GM21381 (cell line): Measurements from ENCODE around the gene XYLT1.

Experiments
- ATAC-seq: cut with Tn5 transposase; IDR thresholded peaks from one replicate; pipeline ENCODE4 v1.9.1; 2021; ENCODE audit warnings: mild to moderate bottlenecking, moderate library complexity; ENCODE audit not compliant: unreplicated experiment

The XYLT1 gene

GRCh38 chr16:17377360-17378324 is 93.1 kb downstream of the XYLT1 start:
- ATAC-seq, result no peak

DNA sequence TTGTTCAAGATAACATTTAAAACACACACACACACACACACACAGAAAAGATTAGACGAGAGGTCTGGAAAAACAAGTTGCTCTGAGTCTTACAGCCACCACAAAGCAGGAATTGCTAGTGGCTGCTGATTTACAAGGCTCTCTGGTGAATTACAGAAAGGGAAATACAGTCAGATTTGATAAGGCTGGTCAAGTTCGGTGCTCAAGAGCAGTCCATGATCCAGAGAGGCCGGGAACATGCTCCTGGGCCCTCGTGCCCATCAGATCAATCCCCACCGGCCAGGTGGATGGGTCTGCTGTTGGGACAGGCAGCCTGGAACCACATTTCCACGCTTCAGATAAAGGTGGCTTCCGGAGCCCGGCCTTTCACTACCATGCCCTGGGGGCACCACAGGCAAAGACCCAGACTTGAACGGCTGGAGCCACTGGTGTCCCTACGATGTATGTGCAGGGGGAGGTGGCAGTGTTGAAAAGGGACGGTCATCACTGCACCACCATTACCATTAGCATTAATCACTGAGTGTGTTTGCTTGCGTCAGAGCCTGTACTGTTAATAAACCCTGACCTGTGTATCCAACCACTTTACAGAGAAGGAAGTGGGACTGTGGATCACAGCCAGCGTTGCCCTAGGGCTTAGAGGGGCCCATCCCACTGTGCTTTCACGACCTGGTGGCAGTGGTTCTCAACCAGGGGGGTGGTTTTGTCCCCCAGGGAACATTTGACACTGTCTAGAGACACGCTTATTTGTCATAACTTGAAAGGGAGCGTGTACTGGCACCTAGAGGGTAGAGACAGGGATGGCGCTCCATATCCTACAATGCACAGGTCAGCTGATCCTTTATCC is 95.1 kb downstream of the XYLT1 start:
- no peak for ATAC-seq

GRCh38 chr16:17374668-17375255 is 96.0 kb downstream of the XYLT1 start:
- ATAC-seq, result no peak

- ATAC-seq, result no peak
These were observed 97.2 kb downstream of the XYLT1 start for GRCh38 chr16:17373533-17373932.

DNA sequence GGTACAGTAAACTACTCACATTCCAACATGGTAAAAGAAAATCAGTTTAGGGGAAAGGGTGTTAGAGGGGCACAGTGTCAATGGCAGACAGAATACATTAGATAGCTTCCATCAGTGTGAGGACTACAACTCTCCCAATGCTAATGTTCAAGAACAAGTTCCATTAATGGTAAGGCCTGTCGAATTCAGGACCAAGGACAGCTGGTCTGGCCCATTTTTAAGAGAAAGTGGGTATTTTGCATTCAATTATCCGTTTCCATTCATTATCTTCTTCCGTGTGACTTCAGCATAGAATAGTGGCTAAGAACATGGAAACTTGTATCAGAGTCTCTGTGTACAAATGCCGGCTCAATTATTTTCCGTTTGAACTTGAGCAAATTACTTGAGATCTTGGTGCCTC is 98.4 kb downstream of the XYLT1 start:
- no peak for ATAC-seq

DNA sequence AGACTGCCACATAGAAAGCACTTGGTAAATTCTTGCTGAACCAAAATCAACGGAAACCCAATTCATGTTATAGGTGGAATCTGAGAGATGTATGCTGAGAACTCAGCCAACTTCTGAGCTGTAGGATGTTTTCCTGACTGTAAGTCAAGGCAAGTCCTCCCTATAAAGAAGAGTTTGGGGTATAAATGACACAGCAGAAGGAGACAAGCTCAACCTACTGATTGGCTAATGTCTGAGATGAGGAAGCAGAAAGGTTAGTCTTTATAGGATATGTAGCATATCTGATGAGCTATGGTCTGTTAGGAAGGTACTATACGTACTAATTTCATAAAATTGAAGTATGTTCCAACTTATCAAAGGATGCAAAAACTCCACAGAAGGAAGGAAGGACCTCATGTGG is 99.5 kb downstream of the XYLT1 start:
- ATAC-seq, result no peak

GRCh38 chr16:17370731-17371285 is 100.0 kb downstream of the XYLT1 start:
- ATAC-seq, result no peak

DNA sequence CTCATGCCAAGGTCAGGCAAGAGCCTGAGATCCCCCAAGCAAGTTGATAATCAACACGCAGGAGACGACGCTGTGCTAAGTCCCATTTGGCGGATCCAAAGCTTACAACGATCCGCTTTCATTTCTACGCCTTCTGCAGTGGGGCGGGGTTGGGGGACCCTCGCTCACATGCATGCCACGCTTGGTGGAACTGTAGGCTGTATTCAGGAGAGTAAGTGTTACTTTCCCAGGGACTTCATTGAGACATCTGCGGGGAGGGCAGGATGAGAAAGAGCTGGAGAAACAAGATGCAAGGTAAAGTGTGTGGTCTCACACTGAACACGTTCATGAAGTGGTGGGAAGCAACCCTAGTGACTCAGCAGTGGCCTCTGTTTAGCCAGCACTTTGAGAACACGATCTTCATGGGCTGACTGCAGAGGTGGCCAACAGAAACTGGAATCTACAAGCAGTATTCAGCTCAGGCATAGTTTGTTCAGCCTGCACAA is 100.5 kb downstream of the XYLT1 start:
- no peak for ATAC-seq

DNA sequence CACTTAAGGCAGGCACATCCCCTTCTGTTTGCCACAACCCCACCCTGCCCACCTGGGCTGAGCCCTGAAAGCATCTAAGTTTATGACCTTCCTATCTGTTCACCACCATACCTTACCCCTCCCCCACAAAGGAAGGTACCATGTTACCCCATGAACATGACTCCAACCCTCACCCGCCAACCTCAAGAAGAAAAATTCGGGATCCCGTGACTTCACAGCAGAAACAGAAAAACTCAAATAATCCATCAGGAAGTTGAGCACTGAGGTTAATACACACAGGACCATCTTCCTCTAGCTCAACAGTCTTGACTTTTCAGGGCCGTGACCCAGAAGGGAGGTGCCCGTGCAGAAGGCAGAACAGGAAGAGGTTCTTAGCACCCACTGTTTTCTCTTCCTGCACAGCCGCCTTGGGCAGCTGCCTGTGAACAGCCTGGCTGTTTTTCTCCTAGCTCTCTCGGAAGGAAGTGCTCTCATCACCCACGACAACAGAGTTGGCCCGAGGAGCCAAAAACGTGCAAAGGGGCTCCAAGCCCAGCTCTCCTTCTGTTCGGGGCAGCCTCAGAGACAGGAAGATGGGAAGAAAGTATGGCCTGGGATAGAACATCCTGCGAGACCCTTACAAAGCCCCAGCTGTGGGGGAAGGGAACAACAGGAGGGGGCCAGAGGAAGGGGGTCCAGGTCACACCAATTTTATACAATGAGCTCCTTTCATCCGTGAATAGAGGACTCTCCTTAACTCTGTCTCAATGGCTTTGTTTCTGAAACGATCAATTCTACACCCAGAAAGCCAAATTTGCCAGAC is 101.1 kb downstream of the XYLT1 start:
- ATAC-seq, result peak; percentile 91

DNA sequence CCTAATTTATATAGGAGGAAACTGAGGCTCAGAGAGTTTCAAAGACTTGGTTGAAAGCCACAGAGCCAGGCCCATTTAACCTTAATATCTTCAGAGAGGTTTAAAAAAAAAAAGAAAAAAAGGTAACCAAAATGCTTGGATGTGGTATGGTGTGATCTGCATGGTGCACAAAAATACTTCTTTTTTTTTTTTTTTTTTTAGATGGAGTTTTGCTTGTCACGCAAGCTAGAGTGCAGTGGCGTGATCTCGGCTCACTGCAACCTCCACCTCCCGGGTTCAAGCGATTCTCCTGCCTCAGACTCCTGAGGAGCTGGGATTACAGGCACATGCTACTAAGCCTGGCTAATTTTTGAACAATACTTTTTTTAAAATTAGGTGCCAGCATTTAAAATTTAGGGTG is 101.8 kb downstream of the XYLT1 start:
- ATAC-seq, result no peak

DNA sequence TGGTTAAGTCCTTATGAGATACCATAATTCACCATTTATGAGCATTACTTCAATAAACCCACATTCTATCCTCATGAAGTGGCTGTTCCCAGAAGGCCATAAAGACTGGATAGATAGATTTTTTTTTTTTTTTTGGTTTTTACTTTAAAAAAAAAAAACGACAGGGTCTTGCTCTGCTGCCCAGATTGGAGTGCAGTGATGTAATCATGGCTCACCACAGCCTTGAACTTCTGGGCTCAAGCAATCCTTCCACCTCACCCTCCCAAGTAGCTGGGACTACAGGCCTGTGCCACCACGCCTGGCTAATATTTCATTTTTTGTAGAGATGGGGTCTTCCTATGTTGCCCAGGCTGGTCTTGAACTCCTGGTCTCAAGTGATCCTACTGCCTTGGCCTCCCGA is 102.3 kb downstream of the XYLT1 start:
- no peak for ATAC-seq

DNA sequence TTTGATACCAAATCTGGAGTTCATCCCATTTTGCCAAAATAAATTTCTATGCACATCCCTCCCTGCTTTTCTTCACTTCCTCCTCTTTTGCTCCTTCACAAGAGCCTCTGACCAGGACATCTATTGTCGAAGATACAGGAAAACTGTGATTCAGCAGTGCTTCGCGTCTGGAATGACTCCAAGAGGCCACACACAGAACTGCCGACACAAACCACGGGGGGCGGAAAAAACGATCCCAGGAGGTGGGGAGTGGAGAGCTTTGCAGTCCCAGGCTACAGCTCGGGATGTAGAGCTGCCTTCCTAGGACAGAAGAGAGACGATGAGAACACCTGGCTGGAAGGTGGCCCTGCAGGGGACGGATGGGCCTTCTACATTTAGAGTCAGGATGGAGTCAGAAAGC is 102.8 kb downstream of the XYLT1 start:
- no peak for ATAC-seq

DNA sequence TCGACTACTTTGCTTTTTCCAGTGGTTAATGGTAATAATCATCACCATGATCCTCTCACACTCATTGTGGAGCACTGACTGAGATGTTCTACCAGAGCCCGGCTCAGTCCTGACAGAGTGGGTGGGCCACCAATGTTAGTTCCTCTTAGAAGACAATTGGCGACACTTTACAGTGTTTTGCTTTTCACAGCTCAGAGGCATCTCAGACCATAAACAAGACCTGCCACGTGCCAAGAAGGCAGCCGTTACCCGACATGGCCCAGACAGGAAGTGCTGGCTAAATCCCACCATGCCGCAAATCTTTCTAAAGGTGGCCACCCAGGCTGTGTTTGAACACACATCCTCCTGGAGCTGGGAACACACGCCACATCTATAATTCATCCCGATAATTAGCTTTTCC is 103.7 kb downstream of the XYLT1 start:
- ATAC-seq, result no peak

GRCh38 chr16:17366299-17366961 is 104.3 kb downstream of the XYLT1 start:
- ATAC-seq, result no peak

DNA sequence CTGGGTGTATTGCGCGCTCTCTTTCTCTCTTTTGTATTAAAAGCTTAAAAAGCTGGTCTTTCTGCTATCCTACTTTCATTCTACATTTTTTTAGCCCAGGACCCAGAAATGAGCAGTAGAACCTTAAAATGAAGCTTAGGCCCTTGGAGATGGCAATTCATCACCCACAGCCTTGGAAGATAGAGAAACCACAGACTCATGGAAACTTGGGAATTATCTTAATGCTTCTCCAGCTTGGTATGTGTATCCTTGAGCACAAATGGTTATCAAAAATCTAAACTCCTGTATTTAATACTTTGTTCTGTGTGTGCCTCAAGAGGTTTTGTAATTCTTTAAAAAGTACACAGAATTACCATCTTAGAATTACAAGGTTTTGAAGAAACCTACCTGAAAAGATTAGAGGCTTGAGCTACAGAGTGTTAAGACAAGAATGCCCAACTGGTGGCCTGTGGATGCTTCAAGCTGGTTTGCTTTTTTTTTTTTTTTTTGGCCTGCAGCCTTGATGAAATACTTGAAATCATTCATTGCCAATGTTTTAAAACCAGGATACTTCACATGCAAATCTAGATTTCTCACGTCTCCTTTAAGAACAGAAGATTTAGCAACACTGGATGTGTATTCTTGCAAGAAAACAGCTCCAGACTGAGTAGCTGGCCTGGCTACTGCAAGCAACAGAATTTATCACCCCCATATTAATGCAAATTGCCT is 105.0 kb downstream of the XYLT1 start:
- no peak for ATAC-seq

- ATAC-seq, result no peak
These were observed 105.6 kb downstream of the XYLT1 start for GRCh38 chr16:17365211-17365541.

GRCh38 chr16:17364319-17365210 is 106.2 kb downstream of the XYLT1 start:
- no peak for ATAC-seq

DNA sequence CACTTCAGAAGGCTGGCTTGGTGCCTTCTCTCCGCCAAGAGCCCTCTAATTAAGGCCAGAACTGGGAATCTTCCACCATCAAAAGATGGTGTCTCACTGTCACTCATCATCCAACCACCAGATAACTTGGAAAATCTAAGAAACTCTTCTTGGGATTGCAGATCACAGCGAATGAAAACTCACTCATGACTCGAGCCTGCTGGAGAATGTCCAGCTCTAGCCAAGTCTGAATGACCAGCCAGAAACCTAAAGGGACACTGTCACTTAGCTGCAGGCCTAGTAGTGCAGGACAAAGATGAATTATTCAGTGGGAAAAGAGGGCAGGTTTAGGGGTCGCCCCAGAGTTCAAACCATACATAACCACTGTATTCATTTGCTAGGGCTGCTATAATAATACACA is 107.8 kb downstream of the XYLT1 start:
- no peak for ATAC-seq
